GM18526 (cell line): ENCODE measurements around the gene TMEM131L.

ENCODE experiments used
- POLR2A ChIP-seq: IDR thresholded peaks from 3 replicates; pipeline ENCODE4 v1.6.1; 2011; ENCODE audit not compliant: insufficient read length; ENCODE audit errors: extremely low read depth

The TMEM131L gene

DNA sequence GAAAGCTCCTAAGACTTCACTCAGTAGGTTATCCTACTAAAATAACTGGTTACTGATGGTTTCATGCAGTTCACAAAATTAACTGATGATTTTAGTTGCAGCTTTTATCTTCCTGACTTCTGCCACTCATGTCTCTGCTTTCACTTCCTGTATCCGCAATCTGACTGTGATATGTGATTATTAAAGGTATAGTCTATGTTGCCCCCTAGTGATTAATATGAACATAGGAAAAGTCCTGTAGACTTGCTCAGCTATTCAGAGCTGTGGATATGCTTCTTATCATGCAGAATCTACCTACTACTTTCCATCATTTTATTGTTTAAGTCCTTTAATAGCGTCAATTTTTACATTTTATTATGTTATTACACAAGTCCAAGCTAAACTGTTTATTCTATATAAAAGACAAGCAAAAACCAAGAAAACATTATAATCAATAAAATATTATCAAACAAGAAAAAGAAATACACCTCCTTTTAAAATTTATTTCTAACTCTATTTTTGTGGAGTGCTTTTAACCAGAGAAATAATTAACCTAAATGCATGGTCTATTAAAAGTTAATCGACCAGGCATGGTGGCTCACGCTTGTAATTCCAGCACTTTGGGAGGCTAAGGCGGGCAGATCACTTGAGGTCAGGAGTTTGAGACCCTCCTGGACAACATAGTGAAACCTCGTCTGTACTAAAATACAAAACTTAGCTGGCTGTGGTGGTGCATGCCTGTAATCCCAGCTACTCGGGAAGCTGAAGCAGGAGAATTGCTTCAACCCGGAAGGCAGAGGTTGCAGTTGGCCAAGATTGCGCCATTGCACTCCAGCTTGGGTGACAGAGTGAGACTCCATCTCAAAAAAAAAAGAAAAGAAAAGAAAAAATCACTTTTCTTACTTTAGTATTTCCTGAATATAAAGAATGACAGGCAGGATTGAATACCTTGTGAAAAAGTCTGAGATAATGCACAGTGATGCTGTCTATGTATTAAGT, 177.5 kb downstream of the TMEM131L start:
- no peak for TF ChIP-seq POLR2A

DNA sequence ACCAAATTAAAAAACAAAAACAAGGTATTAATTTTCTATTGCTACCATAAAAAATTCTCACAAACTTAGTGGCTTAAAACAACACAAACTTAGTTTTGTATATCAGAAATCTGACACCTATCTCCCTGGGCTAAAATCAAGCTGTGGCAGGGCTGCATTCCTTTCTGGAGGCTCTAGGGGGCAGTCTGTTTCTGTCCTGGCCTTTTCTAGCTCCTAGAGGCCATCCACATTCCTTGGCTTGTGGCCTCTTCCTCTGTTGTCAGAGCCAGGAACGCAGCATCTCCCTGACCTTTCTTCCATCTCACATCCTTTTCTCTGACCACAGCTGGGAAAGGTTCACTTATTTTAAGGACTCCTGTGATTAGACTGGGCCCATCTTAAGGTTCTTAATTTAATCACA, 179.0 kb downstream of the TMEM131L start:
- TF ChIP-seq POLR2A: no peak

DNA sequence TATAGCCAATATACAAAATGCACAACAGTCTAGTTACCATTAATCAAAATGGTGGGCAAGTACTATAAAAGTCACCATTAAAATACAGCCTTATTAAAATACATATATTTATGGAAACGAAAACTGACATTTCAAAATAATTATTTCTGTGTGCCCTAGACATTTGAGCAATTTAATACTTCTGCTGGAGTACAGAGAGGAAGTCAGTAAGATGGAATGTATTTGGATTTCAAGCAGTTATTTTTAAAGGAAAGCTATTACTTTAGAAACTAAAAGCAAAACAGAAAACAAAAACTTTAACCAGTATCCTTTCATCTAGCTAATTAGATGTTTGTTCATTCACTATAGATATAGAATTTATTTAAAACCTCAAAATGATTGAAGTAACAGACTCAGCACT, 180.1 kb downstream of the TMEM131L start:
- no peak for TF ChIP-seq POLR2A

DNA sequence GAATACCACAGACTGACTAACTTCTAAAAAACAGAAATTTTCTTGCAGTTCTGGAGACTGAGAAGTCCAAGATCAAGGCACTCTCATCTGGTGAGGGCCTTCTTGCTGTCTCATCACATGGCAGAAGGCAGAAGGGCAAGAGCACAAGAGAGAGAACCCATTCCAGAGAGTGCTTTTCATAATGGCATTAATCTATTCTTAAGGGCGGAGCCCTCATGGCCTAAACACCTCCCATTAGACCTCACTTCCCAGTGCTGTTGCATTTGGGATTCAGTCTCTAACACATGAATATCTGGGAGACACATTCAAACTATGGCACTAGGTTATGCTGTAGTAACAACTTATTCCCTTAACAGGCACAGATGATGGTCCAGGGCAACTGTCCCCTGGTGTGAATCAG, 180.8 kb downstream of the TMEM131L start:
- no peak for TF ChIP-seq POLR2A

DNA sequence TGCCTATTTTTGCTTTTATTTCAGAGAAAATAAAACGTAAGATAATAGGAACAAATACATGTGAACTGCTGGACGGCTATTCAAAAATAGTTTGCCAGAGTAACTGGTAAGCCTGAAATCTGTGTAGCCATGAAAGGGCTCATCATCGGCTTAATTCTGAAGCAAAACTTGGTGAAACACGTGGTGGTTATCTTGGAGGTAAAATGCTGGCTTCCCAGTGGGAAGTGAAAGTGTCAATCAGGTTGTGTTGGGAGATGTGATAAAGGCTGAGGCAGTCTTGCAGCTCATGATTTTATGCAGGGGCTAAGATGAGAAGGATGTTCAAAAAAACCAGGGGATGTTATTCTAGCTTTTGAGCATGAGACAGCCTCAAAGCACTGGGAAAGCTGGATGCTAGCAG, 181.8 kb downstream of the TMEM131L start:
- no peak for TF ChIP-seq POLR2A

DNA sequence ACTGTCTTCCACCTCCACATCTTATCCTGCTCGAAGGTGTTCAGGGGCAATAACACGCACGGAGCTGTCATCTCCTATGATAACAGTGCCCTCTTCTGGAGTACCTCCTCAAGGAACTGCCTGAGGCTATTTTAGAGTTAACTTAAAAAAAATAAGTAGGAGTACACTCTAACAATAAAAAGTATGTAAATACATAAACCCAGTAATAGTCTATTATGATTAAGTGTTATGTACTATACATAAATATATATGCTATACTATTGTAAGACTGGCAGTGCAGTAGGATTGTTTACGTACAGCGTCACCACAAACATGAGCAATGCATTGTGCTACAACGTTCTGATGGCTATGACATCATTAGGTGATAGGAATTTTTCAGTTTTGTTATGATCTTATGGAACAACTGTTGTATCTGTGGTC, 183.4 kb downstream of the TMEM131L start:
- no peak for TF ChIP-seq POLR2A

DNA sequence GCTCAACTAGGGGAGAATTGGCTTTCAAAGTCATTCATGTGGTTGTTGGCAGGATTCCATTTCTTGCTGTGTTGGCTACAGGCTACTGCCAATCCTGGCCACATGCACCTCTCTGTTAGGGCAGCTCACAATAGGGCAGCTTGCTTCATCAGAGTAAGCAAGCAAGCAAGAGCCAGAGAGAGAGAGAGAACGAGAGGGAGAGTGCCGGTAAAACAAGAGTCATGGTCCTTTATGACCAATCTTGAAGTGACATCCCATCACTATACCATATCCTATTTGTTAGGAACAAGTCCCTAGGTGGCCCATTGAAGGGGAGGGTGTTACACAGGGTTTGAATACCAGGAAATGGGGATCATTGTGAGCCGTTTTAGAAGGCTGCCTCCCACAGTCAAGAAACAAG, 185.0 kb downstream of the TMEM131L start:
- TF ChIP-seq POLR2A: no peak

DNA sequence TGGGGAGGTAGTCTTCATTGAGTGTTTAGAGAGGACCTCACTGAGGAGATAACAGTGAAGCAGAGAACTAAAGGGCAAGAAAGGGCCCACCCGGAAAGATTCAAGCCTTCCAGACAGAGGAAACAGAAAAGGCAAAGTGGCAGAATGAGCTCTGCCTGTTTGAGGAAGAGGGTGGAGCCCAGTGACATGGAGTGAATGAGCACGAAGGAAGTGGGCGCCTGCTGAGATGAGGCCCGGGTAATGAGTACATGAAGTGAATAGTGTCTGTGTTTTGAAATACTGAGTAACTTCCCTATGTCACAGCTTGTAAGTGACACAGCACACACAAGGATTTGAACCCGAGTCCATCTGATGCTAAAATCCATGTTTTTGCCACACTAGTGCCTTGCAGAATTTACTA, 185.4 kb downstream of the TMEM131L start:
- no peak for TF ChIP-seq POLR2A

DNA sequence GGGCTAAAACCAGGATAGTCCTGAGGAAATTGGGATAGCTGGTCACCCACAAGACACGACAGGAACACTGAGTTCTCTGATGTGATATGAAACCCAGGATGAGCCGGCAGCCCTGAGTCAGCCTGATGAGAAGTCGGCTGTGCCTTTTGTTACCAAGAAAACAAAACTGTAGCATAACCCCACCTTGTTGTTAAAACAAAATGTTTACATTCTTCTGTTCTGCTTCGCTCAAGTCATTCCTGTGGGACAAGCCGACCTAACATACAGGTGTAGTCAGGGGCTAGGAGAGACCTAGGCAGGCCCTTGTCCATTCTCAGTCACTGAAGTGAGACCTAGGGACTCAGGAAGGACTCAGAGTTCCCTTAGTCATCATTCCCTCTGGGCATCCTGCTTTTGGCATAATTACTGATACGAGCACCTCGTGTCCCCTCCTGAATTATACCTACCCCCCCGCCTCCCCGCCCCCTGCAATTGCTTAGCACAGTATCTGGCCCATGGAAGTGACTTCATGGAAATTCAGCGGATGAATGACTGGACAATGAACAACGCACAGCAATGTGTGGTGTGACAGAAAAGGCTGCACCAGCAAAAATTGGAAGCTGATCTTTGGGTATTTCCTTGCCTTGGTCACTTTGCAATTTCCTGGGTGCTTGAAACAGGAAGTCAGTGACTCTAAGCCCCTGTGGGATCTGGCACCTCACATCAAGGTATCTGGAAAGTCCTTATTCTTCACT, 186.1 kb downstream of the TMEM131L start:
- TF ChIP-seq POLR2A: no peak

DNA sequence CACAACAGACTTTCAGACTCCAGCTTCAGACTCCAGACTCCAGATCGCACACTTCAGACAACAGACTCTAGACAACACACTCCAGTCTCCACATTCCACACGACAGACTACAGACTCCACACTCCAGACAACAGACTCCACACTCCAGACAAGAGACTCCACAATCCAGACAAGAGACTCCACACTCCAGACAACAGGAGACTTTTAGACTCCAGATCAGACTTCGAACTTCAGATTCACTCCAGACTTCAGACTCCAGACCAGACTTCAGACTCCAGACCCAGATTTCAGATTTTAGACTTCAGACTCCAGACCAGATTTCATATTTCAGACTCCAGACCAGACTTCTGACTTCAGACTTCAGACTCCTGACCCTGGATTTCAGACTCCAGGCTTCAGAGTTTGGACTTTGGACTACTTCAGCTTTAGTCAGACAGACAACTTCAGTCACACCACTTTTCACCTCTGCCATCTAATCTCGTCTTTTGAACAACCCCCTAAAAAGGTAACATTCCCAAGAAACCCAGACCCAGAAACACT, 188.9 kb downstream of the TMEM131L start:
- TF ChIP-seq POLR2A: no peak

DNA sequence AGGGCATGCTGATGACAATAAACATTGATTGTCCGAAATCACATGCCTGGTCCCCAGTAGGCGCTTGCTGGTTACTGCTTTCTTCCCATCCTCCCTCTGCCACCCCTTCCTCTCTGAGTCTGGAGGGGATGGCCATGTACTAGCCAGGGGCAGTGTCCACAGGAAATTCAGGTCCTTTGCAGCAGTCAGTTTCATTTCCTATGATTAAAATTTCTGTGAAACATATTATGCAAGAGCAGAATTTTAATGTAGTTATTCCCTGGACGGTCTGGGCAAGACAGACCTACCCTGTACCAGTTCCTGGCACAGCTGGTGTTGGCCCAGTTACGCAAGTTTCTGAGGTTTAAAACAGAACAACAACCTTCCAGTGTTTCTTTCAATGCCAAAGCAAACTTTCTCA, 189.8 kb downstream of the TMEM131L start:
- TF ChIP-seq POLR2A: no peak

DNA sequence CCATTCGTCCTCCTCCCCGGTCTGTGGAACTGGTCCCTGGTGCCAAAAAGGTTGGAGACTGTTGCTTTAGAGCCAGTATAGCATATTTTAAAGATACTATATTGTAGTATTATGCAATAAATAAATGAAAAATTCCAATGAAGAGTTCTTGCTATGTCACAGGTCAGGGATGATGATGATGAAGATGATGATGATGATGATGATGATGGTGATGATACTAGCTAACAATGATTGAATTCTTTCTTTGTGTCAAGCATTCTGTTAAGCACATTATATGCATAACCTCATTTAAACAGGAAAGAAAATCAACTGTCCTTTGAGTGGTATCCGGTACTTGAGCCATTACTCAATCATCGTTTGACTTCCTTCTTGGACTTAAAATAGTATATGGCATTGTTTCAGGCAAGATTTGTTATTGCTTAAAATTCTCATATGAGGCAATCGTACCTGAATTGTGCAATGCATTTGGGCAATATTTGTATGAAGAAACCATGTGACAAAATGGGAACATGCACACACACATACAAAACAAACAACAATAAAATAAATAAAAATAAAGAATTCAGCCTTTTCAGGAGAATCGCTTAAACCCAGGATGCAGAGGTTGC, 195.2 kb downstream of the TMEM131L start:
- TF ChIP-seq POLR2A: no peak

DNA sequence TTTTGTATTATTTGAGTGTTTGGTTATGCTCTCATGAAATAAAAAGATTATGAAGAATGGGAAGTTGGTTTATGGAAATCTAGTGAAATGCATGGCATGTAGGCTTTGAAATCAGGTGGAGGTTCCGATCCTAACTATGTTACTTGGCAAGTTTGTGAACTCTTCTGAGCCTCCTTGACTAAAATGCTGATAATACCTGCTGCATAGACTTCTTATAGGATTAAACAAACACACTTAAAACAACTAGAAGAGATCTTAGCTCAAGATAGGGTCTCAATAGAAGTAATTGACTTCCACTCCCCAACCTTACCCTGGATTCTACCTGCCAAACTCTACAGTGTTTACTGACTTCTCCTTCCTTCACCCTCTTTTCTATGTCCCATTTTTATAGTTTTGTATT, 195.7 kb downstream of the TMEM131L start:
- TF ChIP-seq POLR2A: no peak

DNA sequence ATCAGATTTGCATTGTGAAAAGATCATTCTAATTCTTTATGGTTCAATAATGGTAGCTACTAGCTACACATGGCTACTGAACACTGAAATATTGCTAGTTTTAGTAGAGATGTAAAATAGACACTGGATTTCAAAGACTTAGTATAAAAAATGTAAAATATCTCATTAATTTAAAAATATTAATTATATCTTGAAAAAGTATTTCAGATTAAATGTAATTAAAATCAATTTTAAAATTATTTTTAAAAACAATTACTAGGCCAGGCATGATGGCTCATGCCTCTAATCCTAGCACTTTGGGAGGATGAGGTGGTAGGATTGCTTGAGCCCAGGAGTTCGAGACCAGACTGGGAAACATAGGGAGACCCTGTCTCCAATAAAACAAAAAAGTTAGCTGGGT, 197.5 kb downstream of the TMEM131L start:
- no peak for TF ChIP-seq POLR2A

DNA sequence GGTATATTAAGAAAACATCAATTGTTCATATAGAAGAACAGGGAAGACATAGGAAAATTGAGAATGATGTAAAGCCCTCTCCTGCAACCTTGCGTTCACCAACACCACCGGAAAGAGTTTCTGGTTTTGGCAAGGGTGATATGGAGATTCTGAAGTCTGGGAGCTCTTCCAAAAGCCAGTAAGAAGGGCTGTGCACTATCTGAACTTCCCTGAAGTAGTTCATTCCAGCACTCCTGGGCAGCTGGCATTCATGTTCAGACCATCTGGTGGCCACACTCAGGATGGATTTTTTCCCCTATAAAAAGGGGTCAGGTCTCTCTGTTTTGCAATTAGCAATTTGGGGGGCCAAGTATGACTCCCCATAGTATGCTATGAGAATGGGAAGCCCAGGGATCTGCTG, 202.5 kb downstream of the TMEM131L start:
- no peak for TF ChIP-seq POLR2A
